Measurements from ENCODE around the gene TGM2.

The TGM2 gene

GRCh38 chr20:38165089-38165965 lies at the start of gene TGM2:
TSS of gene TGM2 (minus strand) at chr20:38165270. CDS start at chr20:38165198, 72 bp downstream.
- peak; percentile 49 for DNase-seq

DNA sequence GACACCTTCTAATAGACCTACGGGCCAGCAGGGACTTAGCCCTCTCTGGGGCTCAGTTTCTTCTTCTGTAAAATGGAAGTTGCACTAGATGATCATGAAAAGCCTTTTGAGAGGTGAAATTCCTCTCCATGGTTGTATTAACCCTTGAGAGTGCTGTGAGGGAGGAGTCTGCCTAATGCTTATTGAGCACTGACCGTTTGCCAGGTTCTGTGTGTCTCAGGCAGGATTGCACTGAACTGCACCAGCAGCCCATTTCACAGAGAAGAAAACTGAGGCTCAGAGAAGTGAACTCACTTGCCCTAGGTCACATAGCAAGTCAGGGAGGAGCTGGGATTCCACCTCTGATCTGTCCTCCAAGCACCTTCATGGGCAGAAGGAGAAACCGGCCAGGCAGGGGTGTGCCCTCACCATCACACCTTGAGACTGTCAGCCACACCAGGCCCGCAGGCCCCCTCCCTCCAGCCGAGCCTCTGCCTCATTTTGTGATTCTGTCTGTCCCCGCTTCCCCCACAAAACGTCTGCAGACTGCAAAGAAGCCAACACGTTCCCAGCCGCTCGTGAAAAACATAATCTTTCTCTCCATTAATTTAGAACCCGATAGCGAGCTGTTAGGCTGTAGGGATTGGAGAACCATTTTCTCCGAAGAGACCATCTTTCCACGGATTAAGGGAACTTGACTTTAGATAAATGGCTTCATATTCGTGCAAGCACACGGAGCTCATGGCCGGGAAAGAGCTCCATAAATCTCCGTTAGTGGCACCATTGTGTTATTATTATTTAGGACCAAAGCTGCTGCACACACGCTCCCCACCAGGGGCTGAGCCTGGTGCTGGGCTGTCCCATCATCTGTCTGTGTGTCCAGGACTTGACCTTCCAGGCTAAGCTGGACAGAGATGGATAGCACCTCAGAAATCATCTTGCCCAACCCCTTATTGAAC lies 49.5 kb upstream of the TGM2 start:
- no peak for DNase-seq

DNA sequence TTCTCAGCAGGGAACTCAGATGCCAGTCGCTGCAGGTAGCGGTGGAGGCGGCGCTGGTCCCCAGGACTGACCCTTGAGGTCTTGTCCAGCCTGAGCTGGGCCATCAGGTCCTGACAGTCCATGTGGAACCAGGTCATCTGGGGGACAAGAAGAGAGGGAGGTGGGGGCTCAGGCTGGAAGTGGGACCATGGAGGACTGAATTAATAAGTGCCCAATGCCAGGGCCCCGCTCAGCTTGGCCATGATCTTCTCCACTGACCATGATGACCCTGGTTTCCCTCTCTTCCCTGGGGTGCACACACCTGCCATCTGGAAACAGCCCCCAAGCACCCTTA lies 48.5 kb upstream of the TGM2 start:
- no peak for DNase-seq

GRCh38 chr20:38212806-38213606 lies 47.9 kb upstream of the TGM2 start:
- no peak for DNase-seq

DNA sequence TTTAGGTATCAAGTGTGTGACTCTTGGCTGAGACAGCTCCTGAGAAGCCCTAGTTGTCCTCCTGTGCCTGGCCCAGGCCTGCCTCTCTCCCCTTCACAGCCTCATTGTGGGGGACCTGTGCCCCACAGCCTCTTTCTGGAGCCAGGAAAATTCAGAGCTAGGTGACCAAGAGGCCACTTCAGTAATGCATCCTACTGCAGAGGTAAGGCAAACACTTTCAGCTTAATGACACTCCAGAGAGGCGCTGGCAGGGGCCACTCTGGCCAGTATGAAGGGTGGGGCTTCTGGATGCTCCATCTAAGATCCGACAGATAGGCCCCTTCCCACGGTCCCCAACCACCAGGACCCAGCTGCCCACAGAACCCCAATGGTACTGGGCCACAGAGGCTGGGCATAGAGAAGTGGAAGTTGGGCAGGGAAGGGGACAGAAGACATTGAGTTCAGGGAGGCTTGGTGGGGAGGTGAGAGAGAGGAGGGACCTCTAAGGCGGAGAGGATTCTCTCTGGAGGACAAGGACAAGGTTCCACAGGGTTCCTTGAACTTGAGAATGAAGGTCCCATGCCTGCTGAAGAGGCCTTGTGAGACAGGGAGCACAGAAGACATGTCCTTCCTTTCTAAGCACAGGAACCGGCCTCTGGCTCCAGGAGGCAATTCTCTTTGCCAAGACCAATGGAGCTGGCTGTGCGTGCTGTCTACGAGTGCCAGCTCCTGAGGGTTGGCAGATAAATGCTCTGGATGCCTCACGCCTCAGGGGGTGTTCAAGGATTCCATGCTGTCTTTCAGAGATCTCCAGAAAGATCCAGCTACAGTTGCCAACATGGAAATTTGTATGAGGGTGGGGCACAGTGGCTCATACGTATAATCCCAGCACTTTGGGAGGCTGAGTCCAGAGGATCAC lies 46.4 kb upstream of the TGM2 start:
- DNase-seq: no peak

DNA sequence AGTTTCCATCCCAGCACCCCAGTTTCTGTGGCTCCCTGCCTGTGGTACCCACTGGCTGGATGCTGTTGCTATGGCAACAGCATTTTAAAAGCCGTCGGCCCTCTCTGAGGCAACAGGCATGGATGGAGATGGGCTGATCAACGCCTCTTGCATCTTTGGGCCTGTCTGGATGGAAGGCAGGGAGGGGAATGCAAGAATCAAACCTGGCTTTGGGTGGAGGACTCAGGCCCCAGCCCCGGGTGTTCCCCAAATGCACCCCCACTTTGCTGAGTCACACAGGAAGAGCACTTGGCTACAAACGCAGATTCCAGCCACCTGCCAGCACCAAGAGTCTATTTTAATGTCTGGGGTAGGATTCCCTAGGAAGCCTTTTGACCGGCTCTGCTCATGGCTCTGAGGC lies 45.7 kb upstream of the TGM2 start:
- DNase-seq: no peak

GRCh38 chr20:38209736-38210405 lies 44.8 kb upstream of the TGM2 start:
- no peak for DNase-seq

- no peak for DNase-seq
Observed at GRCh38 chr20:38209054-38209675, 44.1 kb upstream of the TGM2 start.

DNA sequence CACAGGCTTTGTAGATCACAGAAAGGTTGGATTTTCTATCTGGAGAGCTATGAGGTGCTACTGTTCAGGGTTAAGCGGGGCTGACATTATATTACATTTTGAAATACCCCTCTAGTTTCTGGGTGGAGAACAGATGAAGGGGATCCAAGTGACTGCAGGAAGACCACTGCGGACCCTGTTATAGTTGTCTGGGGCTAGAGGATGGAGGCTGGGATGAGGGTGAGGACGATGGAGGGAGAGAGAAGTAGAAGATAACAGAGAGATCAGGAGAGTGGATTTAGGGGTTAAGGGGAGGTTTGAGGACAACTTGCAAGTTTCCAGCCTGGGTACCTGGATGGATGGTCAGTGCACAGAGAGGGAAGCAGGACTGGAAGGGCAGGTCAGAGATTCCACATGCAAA lies 43.5 kb upstream of the TGM2 start:
- no peak for DNase-seq

DNA sequence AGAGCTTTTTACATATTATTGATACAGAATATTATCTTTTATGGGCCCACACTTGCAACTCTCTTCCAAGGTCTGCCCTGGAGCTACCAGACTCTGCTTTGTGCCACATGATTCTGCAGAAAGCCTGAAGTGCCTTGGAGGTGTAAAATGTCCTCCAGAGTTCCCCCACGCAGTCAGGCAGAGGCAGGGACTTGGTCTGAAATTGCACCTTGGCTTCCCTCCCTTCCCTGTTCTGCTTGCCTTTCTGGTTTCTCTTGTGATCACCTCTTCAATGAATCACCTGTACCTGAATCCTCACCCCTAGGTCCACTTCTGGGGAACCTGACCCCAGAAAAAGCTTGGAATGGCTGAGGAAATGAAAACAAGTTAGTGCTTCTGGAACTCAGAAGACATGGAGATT lies 43.0 kb upstream of the TGM2 start:
- DNase-seq: no peak

DNA sequence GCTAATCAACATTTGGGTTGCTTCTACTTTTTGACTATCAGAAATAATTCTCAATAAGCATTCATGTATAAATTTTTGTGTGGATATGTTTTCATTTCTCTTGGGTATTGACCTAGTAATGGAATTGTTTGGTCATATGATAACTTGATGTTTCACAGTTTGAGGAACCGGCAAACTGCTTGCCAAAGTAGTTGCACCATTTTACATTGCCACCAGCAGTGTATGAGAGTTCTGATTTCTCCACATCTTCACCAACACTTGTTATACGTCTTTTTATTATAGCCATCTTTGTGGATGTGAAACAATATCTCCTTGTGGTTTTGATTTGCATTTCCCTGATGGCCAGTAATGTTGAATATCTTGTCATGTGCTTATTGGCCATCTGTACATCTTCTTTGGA lies 42.6 kb upstream of the TGM2 start:
- no peak for DNase-seq

DNA sequence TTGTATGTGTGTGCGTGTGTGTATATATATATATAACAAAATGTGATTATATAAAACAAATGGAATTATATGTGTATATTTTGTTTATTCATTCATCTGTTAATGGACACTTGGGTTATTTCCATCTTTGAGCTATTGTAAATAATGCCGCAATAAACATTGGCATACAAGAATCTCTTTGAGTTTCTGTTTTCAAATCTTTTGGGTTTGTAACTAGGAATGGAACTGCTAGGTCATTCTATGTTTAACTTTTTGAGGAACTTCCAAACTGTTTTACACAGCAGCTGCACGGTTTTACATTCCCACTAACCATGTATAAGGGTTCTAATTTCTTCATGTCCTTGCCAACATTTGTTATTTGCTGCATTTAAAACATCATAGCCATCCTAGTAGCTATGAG lies 39.9 kb upstream of the TGM2 start:
- no peak for DNase-seq

GRCh38 chr20:38203981-38204357 lies 38.9 kb upstream of the TGM2 start:
- no peak for DNase-seq

DNA sequence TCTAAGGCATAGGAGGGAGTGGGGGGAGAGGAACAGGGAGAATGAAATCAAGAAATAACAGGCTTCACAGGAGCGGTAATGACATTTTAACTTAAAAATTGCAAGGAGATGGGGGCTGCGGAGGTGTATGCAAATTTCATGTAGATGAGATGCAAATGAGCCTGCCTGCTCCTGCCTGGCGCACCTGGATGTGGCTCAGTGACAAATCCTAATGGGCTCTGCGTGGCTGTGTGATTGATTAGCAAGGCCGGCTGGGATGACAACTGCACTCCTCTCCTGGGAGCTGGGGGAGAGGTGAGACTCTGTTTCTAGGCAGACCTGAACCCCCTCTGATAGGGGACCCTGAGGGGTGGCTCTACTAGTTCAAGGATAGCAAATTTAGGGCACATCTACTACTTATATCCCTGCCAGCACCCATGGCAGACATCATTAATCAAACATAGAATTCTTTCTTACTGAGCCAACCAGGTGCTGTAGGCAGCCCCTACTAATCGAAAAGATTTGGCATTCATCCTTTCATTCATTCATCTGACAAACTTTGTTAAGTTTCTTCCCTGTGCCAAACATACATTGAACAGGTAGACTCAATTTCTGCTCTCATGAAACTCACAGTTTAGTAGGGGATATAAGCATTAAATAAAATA lies 38.4 kb upstream of the TGM2 start:
- DNase-seq: no peak

DNA sequence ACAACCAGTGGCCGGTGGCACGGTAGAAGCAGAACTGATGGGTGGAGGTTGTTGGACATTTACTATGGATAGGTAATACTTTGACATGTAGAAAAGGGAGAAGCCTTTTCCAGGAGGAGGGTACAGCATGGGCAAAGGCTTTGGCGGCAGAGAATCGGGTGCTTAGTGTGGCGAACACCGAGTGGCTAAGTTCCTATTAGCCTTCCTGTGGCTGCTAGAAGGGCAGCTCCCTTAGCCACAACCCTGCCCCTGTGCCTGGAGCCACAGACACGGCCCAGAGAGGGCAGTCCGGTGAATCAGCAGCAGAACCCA lies 37.9 kb upstream of the TGM2 start:
- no peak for DNase-seq

DNA sequence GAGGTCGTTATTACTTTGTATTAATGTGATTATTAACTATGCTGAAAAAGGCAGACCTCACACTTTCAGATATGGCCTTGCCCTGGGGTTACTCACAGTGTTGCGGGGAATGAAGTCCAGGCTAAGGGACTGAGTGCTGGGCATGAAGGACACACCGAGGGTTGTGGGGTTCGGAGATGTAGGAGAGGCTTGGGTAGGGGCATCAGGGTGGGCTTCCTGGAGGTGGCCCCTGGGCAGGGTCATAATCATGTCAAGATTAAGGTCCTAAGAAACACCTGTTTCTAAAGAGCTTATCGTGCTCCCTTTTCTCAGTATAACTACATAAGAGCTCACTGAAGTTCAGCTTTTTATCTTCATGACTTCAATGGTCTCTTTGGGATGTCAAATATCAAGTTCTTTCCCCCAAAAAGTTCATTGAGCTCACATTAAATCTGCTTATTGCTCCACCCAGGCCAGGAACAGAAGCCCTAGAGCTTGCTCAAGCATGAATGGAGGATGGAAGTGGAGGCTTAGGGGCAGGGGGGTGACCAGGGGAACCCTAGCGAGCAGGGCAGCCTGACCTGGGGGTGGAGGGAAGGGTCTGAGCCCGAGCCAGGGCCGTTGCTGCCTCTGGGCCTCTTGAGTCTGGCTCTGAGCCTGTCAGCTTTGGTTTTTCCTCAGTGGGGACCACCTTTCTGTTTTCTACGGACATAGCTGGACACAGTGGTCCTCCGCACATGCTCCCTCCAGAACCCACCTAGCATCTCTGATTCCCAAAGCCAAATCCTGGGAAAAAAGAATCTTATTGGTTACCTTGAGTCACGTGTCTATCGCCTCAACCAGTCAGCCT lies 37.3 kb upstream of the TGM2 start:
- DNase-seq: no peak

- DNase-seq: no peak
Observed at GRCh38 chr20:38201356-38201755, 36.3 kb upstream of the TGM2 start.

- DNase-seq: no peak
Observed at GRCh38 chr20:38200646-38201045, 35.6 kb upstream of the TGM2 start.

DNA sequence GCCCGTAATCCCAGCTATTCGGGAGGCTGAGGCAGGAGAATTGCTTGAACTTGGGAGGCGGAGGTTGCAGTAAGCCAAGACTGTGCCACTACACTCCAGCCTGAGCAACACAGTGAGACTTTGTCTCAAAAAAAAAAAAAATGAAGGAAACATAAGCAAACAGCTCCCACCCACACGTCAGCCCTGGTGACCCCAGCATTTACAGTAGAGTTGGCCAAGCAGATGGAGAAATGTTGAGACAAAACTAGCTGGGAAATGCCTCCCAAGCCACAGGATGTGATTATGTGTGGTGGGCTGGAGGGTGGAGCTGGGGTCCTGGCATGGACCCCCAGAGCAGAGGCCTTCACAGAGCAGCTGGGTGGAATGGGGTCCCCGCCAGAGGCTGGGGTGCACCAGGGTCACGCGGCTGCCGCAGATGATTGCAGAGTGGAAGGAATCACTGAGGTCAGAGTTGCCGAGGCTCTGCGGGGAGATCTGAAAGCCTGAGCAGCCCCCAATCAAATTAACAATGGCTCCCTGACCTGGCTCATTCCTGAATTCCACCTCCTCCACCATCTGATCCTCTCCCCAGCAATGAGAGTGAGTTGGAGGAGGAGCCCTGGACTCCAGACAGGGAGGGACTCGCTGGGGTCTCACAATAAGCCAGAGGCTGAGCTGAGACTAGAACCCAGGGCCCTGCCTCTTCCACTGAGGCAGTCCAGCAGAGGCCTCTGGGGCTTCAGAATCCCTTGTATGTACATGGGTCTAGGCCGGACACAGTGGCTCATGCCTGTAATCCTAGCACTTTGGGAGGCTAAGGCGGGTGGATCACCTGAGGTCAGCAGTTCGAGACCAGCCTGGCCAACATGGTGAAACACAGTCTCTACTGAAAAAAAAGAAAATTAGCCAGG lies 34.7 kb upstream of the TGM2 start:
- no peak for DNase-seq

Data from activated CD4-positive, alpha-beta T cell treated with anti-CD3 and anti-CD28 coated beads, Interleukin-2, amount 50 U/mL, for 16 hours (primary cell).